ENCODE measurements around the gene MIF4GD. TPM values are rescaled to one million over a fixed set of nuclear protein-coding genes. Genes with fewer than 3 reads are reported as not detected.

Gene MIF4GD
- total and polyA plus RNA-seq, 10 of the 15 experiments (the other 5 are each of a cell fraction or from before 2014, with no cell fraction given): 22.8 to 96.2 (median 60.1) TPM

- TF ChIP-seq PAX5 (IDR thresholded peaks at IDR 0.05; ENCODE audit: borderline replicate concordance, low read depth, low read length) (no peak), BACH1 (IDR thresholded peaks at IDR 0.05; ENCODE audit: borderline replicate concordance) (no peak), POU2F2 (IDR thresholded peaks at IDR 0.05; ENCODE audit: borderline replicate concordance, low read depth, low read length) (no peak), POLR2AphosphoS2 (IDR thresholded peaks at IDR 0.05; ENCODE audit: low read depth, low read length) (no peak)
- TF ChIP-seq, protein P1, sequence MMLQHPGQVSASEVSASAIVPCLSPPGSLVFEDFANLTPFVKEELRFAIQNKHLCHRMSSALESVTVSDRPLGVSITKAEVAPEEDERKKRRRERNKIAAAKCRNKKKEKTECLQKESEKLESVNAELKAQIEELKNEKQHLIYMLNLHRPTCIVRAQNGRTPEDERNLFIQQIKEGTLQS (IDR thresholded peaks at IDR 0.05; ENCODE audit: borderline replicate concordance, extremely low read depth, low read depth, low read length): no peak
- TF ChIP-seq, protein P2, sequence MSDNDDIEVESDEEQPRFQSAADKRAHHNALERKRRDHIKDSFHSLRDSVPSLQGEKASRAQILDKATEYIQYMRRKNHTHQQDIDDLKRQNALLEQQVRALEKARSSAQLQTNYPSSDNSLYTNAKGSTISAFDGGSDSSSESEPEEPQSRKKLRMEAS (IDR thresholded peaks at IDR 0.05; ENCODE audit: low read depth, low read length): no peak
- TF ChIP-seq, protein P3, sequence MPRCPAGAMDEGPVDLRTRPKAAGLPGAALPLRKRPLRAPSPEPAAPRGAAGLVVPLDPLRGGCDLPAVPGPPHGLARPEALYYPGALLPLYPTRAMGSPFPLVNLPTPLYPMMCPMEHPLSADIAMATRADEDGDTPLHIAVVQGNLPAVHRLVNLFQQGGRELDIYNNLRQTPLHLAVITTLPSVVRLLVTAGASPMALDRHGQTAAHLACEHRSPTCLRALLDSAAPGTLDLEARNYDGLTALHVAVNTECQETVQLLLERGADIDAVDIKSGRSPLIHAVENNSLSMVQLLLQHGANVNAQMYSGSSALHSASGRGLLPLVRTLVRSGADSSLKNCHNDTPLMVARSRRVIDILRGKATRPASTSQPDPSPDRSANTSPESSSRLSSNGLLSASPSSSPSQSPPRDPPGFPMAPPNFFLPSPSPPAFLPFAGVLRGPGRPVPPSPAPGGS (IDR thresholded peaks at IDR 0.05; ENCODE audit: borderline replicate concordance, insufficient read depth, low read depth, low read length, poor library complexity, severe bottlenecking): no peak
Measured at GRCh38 chr17:75219815-75220214, 51.2 kb downstream of the MIF4GD start (continued).

- H3K27ac ChIP-seq (ENCODE audit: control insufficient read depth, insufficient read depth): no peak overlapping the region
- WGBS (ENCODE audit: insufficient coverage, insufficient replicate concordance, low lambda C conversion rate, missing lambda C conversion rate): 97% methylated on average over 6 of the region's 6 CpGs
- BruUV-seq (replicated peaks): no TSS peak
- H3K4me1 ChIP-seq (ENCODE audit: control insufficient read depth, insufficient read depth, low read length): no peaks in the 10 kb centered on the region
- POLR2A ChIA-PET: interaction anchor here (0.6 kb wide), 1 partner anchor 33 kb away, joined by 4 read pairs; no protein-coding TSS in a partner anchor
- TF ChIP-seq PAX5 (IDR thresholded peaks at IDR 0.05; ENCODE audit: borderline replicate concordance, low read depth, low read length) (no peak), FOXK2 (IDR thresholded peaks at IDR 0.05) (no peak), HDAC6 (IDR thresholded peaks at IDR 0.05; ENCODE audit: unreplicated experiment) (no peak), SMAD5 (IDR thresholded peaks at IDR 0.05; ENCODE audit: low read depth) (no peak), KAT2A (conservative IDR thresholded peaks at IDR 0.05; ENCODE audit: control insufficient read depth, low read depth, low read length) (no peak), PAX8 (IDR thresholded peaks at IDR 0.05) (no peak)
- TF ChIP-seq, protein P4, sequence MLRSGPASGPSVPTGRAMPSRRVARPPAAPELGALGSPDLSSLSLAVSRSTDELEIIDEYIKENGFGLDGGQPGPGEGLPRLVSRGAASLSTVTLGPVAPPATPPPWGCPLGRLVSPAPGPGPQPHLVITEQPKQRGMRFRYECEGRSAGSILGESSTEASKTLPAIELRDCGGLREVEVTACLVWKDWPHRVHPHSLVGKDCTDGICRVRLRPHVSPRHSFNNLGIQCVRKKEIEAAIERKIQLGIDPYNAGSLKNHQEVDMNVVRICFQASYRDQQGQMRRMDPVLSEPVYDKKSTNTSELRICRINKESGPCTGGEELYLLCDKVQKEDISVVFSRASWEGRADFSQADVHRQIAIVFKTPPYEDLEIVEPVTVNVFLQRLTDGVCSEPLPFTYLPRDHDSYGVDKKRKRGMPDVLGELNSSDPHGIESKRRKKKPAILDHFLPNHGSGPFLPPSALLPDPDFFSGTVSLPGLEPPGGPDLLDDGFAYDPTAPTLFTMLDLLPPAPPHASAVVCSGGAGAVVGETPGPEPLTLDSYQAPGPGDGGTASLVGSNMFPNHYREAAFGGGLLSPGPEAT (IDR thresholded peaks at IDR 0.05; ENCODE audit: low read depth): no peak
- H3K79me2 ChIP-seq (ENCODE audit: control insufficient read depth, insufficient read depth, low read length): no peaks in the 10 kb centered on the region
- H2AFZ ChIP-seq (ENCODE audit: control insufficient read depth, low read depth, low read length): no peak overlapping the region
- H3K9me3 ChIP-seq (replicated peaks; ENCODE audit: control insufficient read depth, insufficient read depth, low read length): no peaks in the 10 kb centered on the region
- FAIRE-seq (no peak), DNase-seq (ENCODE audit: low read depth, low spot score) (no peak), ATAC-seq (no peak)
- H3K4me3 ChIP-seq: no peak overlapping the region
- CTCF ChIA-PET: interaction anchor here (1.3 to 2.0 kb wide), 3 partner anchors 16 to 104 kb away, joined by 3 to 6 read pairs (median 3); no protein-coding TSS in a partner anchor
- RAD21 ChIA-PET (ENCODE audit: unreplicated experiment): no interaction called here
- in situ Hi-C loops (cut with MboI) (no loop called here), intact Hi-C loops (cut with micrococcal nuclease; ENCODE audit: unreplicated experiment) (no loop called here)
- H3K27me3 ChIP-seq (replicated peaks in 1 of 2; ENCODE audit: control insufficient read depth in 2 of 2, insufficient read depth in 2 of 2, low read length in 1 of 2): no peaks in the 10 kb centered on the region
- no peak overlapping the region for H3K9ac ChIP-seq (ENCODE audit: control insufficient read depth, insufficient read depth, low read length)
- SMC1A ChIA-PET (ENCODE audit: uncharacterized antibody, unreplicated experiment): interaction anchor here (0.8 to 1.0 kb wide), 2 partner anchors 17 to 42 kb away, joined by 3 read pairs; no protein-coding TSS in a partner anchor
- H4K20me1 ChIP-seq (ENCODE audit: control insufficient read depth, insufficient read depth): no peaks in the 10 kb centered on the region
- peaks cover 11 to 23% of the 10 kb centered on the region in 2 experiments for H3K36me3 ChIP-seq (ENCODE audit: control insufficient read depth in 2 of 2, insufficient read depth in 2 of 2, low read length in 1 of 2)
- H3K4me2 ChIP-seq (ENCODE audit: control insufficient read depth, insufficient read depth): no peak overlapping the region
Measured at GRCh38 chr17:75218131-75218530, 52.9 kb downstream of the MIF4GD start.
